C4-2B (cell line): Measurements from ENCODE around the gene FBXO8.

Experiments used
- H3K27ac ChIP-seq: fragments of 450-650 bp; 2 replicates; pipeline ENCODE4 v1.5.1; 2017
- ZFX ChIP-seq: fragments of 450-650 bp; IDR thresholded peaks from 2 replicates; pipeline ENCODE4 v1.6.1; 2017
- TF ChIP-seq, protein P1 (sequence below): fragments of 450-650 bp; conservative IDR thresholded peaks from 2 replicates; pipeline ENCODE4 v1.5.1; 2017; ENCODE audit warnings: mild to moderate bottlenecking

Gene FBXO8

GRCh38 chr4:174228988-174229387, 54.5 kb downstream of the FBXO8 start:
- no peak overlapping the region for H3K27ac ChIP-seq
- TF ChIP-seq, protein P1, sequence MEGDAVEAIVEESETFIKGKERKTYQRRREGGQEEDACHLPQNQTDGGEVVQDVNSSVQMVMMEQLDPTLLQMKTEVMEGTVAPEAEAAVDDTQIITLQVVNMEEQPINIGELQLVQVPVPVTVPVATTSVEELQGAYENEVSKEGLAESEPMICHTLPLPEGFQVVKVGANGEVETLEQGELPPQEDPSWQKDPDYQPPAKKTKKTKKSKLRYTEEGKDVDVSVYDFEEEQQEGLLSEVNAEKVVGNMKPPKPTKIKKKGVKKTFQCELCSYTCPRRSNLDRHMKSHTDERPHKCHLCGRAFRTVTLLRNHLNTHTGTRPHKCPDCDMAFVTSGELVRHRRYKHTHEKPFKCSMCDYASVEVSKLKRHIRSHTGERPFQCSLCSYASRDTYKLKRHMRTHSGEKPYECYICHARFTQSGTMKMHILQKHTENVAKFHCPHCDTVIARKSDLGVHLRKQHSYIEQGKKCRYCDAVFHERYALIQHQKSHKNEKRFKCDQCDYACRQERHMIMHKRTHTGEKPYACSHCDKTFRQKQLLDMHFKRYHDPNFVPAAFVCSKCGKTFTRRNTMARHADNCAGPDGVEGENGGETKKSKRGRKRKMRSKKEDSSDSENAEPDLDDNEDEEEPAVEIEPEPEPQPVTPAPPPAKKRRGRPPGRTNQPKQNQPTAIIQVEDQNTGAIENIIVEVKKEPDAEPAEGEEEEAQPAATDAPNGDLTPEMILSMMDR: no peak
- TF ChIP-seq ZFX: no peak

DNA sequence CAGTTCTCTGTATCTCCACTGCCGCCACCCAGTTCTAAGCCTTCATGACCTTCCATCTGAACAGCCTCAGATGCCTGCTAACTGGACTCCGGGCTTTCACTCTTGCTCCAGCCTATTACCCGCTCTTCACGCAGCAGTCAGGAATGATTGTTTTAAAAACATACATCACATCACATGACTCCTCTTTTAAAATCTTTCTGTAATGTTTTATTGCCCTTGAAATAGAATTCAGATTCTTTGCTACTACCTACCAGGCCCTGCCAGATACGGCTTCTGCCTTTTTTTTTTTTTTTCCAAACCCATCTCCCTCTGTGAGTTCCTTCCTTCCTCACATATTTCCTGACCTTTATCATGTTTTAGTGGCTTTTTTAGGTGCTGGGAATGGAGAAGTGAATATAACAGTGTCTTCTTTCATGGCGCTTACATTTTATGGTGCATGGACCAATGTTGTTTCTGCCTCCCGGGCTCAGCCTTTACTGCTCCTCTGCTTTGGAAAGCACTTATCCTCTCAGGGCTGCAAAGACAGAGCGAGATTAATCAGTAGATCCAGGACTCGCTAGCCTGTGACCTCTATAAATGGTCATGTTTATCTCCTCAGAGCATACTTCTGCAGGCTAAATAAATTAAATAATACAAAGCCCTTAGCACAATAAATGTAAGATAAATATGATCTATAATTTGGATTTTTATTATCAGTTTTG, 58.0 kb downstream of the FBXO8 start:
- no peak overlapping the region for H3K27ac ChIP-seq
- TF ChIP-seq, protein P1: no peak
- TF ChIP-seq ZFX: no peak

GRCh38 chr4:174224550-174224949, 58.9 kb downstream of the FBXO8 start:
- TF ChIP-seq, protein P1: no peak
- no peak for TF ChIP-seq ZFX
- no peak overlapping the region for H3K27ac ChIP-seq

- H3K27ac ChIP-seq: no peak overlapping the region
- TF ChIP-seq, protein P1: peak; percentile 78
- no peak for TF ChIP-seq ZFX
Measured at GRCh38 chr4:174222266-174222872, 61.1 kb downstream of the FBXO8 start.

GRCh38 chr4:174218127-174218790, 65.2 kb downstream of the FBXO8 start:
- H3K27ac ChIP-seq: no peak overlapping the region
- TF ChIP-seq ZFX: no peak
- TF ChIP-seq, protein P1: no peak

GRCh38 chr4:174217273-174218126, 66.0 kb downstream of the FBXO8 start:
- no peak overlapping the region for H3K27ac ChIP-seq
- TF ChIP-seq, protein P1: no peak
- no peak for TF ChIP-seq ZFX
